ENCODE data around the gene EXOC6B.
"Not testable (repeated sequence)": the region's sequence is repeated elsewhere in the genome, so short reads cannot be mapped to it uniquely, and the experiment has no call there.

The EXOC6B gene

GRCh38 chr2:72421771-72422379 lies 404.0 kb downstream of the EXOC6B start:
- H3K27ac Mint-ChIP-seq; H3K27me3 Mint-ChIP-seq (ENCODE audit: low read depth); H3K36me3 Mint-ChIP-seq (ENCODE audit: low read depth); H3K4me1 Mint-ChIP-seq (ENCODE audit: low read depth); H3K4me3 Mint-ChIP-seq: not testable (repeated sequence)
- peaks cover 28% of the 10 kb centered on the region for H3K9me3 Mint-ChIP-seq

DNA sequence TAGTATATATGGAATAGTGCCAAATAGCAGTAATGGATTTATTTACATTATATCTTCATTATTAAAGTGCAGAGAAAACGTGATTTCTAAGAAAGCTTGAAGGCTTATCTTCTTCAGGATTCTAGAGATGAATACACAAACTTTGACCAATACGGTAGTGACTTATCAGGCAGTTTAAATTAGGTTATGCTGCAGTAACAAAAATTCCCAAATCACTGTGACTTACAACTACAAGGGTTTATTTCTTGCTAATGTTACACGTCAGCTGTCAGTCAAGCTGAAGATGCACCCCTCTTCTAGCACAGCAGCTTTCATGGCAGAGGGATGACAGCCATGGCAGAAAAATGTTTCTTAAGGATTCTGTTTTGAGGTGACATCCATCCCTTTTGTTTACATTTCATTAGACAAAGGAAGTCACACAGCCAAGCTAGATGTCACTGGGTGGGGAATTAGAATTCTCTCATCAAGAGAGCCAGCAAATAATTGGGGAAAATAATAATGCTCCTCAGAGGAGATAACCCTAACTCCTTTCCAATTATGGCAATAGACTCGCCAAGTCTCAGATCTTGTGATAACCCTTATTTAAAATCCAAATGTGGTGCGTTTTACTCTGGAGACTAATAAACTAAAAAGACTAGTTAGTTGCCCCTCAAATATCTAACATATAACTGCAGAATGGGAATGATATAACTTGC lies 409.9 kb downstream of the EXOC6B start:
- H3K4me3 Mint-ChIP-seq: no peak overlapping the region
- no peaks in the 10 kb centered on the region for H3K36me3 Mint-ChIP-seq (ENCODE audit: low read depth)
- no peak overlapping the region for H3K27ac Mint-ChIP-seq
- no peaks in the 10 kb centered on the region for H3K4me1 Mint-ChIP-seq (ENCODE audit: low read depth)
- no peaks in the 10 kb centered on the region for H3K27me3 Mint-ChIP-seq (ENCODE audit: low read depth)
- H3K9me3 Mint-ChIP-seq: peaks cover 20% of the 10 kb centered on the region

DNA sequence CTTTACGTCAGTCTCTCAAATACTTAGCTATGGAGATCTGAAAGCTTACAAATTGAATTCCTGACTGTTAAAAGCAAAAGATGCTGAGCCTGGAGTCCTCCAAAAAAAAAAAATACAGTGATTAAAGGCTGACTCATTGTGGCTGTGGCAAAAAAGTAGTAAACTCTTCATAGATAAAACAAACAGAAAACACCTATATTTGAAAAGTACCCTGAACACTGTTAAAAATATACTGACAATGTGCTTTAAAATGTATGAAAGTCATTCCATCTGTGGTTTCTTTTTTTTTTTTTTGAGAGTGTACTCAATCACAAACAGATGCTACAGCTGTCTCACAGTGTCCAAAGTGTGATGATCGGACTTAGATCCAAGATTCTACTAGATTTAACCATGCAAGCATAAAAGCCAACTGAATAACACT lies 410.6 kb downstream of the EXOC6B start:
- Mint-ChIP-seq H3K27me3 (ENCODE audit: low read depth) (no peaks in the 10 kb centered on the region), H3K27ac (no peak overlapping the region), H3K9me3 (peaks cover 13% of the 10 kb centered on the region), H3K4me1 (ENCODE audit: low read depth) (no peaks in the 10 kb centered on the region), H3K36me3 (ENCODE audit: low read depth) (no peaks in the 10 kb centered on the region), H3K4me3 (no peak overlapping the region)

- Mint-ChIP-seq H3K4me1 (ENCODE audit: low read depth) (no peaks in the 10 kb centered on the region), H3K9me3 (peaks cover 8% of the 10 kb centered on the region), H3K27me3 (ENCODE audit: low read depth) (no peaks in the 10 kb centered on the region), H3K4me3 (no peak overlapping the region), H3K27ac (no peak overlapping the region), H3K36me3 (ENCODE audit: low read depth) (no peaks in the 10 kb centered on the region)
Measured at GRCh38 chr2:72414137-72414760, 411.6 kb downstream of the EXOC6B start.

DNA sequence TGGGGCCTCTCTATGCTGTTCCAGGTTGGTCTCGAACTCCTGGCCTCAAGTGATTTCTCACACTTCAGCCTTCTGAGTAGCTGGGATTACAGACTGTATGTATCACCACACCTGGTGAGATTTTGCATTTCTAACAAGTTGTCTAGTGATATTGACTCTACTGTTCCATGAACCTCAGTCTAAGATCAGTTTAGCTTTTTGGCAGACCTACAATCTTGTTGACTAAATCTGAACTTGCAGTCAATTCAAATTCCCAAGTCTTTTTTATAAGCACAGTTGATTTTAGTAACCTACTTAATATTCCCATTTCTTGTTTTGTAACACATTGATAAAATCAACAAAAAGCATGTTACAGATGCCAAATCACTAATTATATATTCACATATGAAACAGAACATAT lies 412.1 kb downstream of the EXOC6B start:
- Mint-ChIP-seq H3K27me3 (ENCODE audit: low read depth) (no peaks in the 10 kb centered on the region), H3K4me1 (ENCODE audit: low read depth) (no peaks in the 10 kb centered on the region), H3K4me3 (no peak overlapping the region), H3K9me3 (peaks cover 8% of the 10 kb centered on the region), H3K36me3 (ENCODE audit: low read depth) (no peaks in the 10 kb centered on the region), H3K27ac (no peak overlapping the region)

- H3K9me3 Mint-ChIP-seq: peaks cover 8% of the 10 kb centered on the region
- no peaks in the 10 kb centered on the region for H3K4me1 Mint-ChIP-seq (ENCODE audit: low read depth)
Measured at GRCh38 chr2:72412214-72412613, 413.6 kb downstream of the EXOC6B start.

GRCh38 chr2:72399879-72400278 lies 426.0 kb downstream of the EXOC6B start:
- peaks cover 16% of the 10 kb centered on the region for H3K9me3 Mint-ChIP-seq
- H3K27ac Mint-ChIP-seq: no peak overlapping the region
- no peaks in the 10 kb centered on the region for H3K36me3 Mint-ChIP-seq (ENCODE audit: low read depth)
- H3K4me1 Mint-ChIP-seq (ENCODE audit: low read depth): no peaks in the 10 kb centered on the region
- no peak overlapping the region for H3K4me3 Mint-ChIP-seq
- H3K27me3 Mint-ChIP-seq (ENCODE audit: low read depth): no peaks in the 10 kb centered on the region

More at GRCh38 chr2:72412214-72412613, 413.6 kb downstream of the EXOC6B start:
- Mint-ChIP-seq H3K4me3 (no peak overlapping the region), H3K27me3 (ENCODE audit: low read depth) (no peaks in the 10 kb centered on the region), H3K27ac (no peak overlapping the region), H3K36me3 (ENCODE audit: low read depth) (no peaks in the 10 kb centered on the region)

DNA sequence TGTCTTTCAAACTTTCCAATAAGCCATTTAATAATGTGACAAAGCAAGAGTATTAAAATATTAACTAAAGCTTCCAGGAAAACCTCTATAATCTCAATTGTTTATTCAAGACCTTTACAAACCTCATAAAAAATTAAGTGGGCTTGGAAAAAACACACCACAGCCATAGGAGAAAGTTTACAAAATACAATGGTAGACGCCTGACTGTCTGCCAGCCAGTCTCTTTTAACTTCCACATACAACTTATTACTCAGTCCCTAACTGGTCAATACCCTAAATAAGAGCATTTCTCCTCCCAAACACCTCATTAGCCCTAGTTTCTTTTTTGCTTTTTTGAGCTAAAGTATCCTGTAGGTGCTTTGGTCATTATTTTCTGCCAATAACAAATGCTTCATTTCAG lies 430.7 kb downstream of the EXOC6B start:
- H3K4me3 Mint-ChIP-seq: no peak overlapping the region
- no peaks in the 10 kb centered on the region for H3K27me3 Mint-ChIP-seq (ENCODE audit: low read depth)
- H3K36me3 Mint-ChIP-seq (ENCODE audit: low read depth): no peaks in the 10 kb centered on the region
- H3K9me3 Mint-ChIP-seq: peaks cover 33% of the 10 kb centered on the region
- no peaks in the 10 kb centered on the region for H3K4me1 Mint-ChIP-seq (ENCODE audit: low read depth)
- H3K27ac Mint-ChIP-seq: no peak overlapping the region

- Mint-ChIP-seq H3K27me3 (ENCODE audit: low read depth) (no peaks in the 10 kb centered on the region), H3K4me3 (no peak overlapping the region), H3K36me3 (ENCODE audit: low read depth) (no peaks in the 10 kb centered on the region), H3K27ac (no peak overlapping the region), H3K4me1 (ENCODE audit: low read depth) (no peaks in the 10 kb centered on the region), H3K9me3 (peaks cover 32% of the 10 kb centered on the region)
Measured at GRCh38 chr2:72394541-72395070, 431.2 kb downstream of the EXOC6B start.

DNA sequence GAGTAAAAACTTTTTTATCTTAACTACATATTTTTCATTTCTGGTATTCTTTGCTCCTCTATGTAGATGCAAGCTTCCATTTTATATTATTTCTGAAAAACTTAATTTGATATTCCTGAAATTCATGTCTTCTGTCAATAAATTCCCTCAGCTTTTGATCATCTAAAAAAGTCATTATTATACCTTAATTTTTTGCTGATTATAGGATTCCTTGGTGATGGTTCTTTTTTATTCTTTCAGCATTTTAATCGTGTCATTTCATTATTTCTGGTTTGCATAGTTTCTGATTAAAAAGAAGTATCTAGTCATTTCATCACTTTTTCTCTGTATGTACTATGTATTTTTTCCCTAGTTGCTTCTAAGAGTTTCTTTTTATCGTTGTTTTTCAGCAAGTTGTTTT lies 436.4 kb downstream of the EXOC6B start:
- Mint-ChIP-seq H3K36me3 (ENCODE audit: low read depth) (no peaks in the 10 kb centered on the region), H3K4me1 (ENCODE audit: low read depth) (no peaks in the 10 kb centered on the region), H3K4me3 (no peak overlapping the region), H3K9me3 (peaks cover 34% of the 10 kb centered on the region), H3K27me3 (ENCODE audit: low read depth) (no peaks in the 10 kb centered on the region), H3K27ac (no peak overlapping the region)

DNA sequence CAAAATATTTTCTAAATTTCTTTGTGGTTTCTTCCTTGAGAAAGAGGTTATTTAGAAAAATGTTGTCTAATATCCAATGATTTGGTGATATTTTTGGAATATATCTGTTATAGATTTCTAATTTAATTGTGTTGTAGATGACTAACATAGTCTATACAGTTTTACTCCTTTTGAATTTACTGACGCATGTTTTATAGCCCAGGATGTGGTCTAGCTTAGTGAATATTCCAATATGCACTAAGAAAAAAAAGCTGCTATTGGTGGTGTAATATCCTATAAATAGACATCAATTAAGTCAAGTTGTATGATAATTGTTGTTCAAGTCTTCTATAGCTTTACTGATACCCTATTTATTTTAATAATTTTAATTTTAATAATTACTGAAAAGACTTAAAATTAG lies 437.6 kb downstream of the EXOC6B start:
- no peaks in the 10 kb centered on the region for H3K36me3 Mint-ChIP-seq (ENCODE audit: low read depth)
- H3K9me3 Mint-ChIP-seq: peaks cover 38% of the 10 kb centered on the region
- H3K4me1 Mint-ChIP-seq (ENCODE audit: low read depth): no peaks in the 10 kb centered on the region
- no peak overlapping the region for H3K4me3 Mint-ChIP-seq
- H3K27ac Mint-ChIP-seq: no peak overlapping the region
- H3K27me3 Mint-ChIP-seq (ENCODE audit: low read depth): no peaks in the 10 kb centered on the region

GRCh38 chr2:72386288-72386687 lies 439.5 kb downstream of the EXOC6B start:
- Mint-ChIP-seq H3K9me3 (peaks cover 30% of the 10 kb centered on the region), H3K36me3 (ENCODE audit: low read depth) (no peaks in the 10 kb centered on the region), H3K27ac (no peak overlapping the region), H3K4me3 (no peak overlapping the region), H3K27me3 (ENCODE audit: low read depth) (no peaks in the 10 kb centered on the region), H3K4me1 (ENCODE audit: low read depth) (no peaks in the 10 kb centered on the region)

- H3K9me3 Mint-ChIP-seq: peaks cover 7% of the 10 kb centered on the region
- peaks cover 1% of the 10 kb centered on the region for H3K36me3 Mint-ChIP-seq (ENCODE audit: low read depth)
- no peaks in the 10 kb centered on the region for H3K4me1 Mint-ChIP-seq (ENCODE audit: low read depth)
- H3K27ac Mint-ChIP-seq: no peak overlapping the region
- no peaks in the 10 kb centered on the region for H3K27me3 Mint-ChIP-seq (ENCODE audit: low read depth)
- no peak overlapping the region for H3K4me3 Mint-ChIP-seq
Measured at GRCh38 chr2:72378753-72379348, 447.0 kb downstream of the EXOC6B start.

DNA sequence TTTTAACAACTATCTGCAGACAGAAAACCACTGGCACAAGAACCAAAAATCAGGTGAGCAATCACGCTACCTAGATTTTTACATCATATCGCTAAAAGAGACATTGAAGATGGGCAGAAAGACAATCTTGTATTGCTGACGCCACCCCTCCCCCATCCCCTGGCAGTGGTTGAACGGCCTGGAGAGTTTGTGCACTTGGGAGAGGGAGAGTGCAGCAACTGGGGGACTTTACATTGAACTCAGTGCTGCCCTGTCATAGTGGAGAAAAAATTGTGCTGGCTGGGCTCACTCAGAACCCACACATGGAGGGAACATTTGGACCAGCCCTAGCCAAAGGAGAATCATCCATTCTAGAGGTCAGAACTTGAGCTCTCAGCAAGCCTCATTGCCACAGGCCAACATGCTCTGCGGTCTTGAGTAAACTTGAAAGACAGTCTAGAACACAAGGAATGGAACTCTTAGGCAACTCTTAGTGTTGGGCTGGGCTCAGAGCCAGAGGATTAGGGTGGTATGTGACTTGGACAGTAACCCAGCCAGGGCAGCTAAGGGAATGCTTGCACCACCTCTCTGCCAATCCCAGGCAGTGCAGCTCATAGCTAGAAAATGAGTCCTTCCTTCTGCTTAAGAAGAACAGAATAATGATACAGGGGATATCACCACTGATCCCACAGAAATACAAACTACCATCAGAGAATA lies 458.2 kb downstream of the EXOC6B start:
- peaks cover 8% of the 10 kb centered on the region for H3K9me3 Mint-ChIP-seq
- no peak overlapping the region for H3K4me3 Mint-ChIP-seq
- no peaks in the 10 kb centered on the region for H3K27me3 Mint-ChIP-seq (ENCODE audit: low read depth)
- no peaks in the 10 kb centered on the region for H3K4me1 Mint-ChIP-seq (ENCODE audit: low read depth)
- no peaks in the 10 kb centered on the region for H3K36me3 Mint-ChIP-seq (ENCODE audit: low read depth)
- no peak overlapping the region for H3K27ac Mint-ChIP-seq
